ENCODE measurements around the gene JSRP1. TPM values are rescaled to one million over a fixed set of nuclear protein-coding genes. Genes with fewer than 3 reads are reported as not detected.
"Not testable (repeated sequence)": the region's sequence is repeated elsewhere in the genome, so short reads cannot be mapped to it uniquely, and the experiment has no call there.

JSRP1 gene
- total RNA-seq, 1 donor, result 0.43 TPM

GRCh38 chr19:2287585-2288337 lies 31.5 kb upstream of the JSRP1 start:
- H3K4me3 ChIP-seq (ENCODE audit: low read depth, low read length), result no peak overlapping the region
- DNase-seq (ENCODE audit: low read depth), result no peak
- no peak for TF ChIP-seq CTCF (IDR thresholded peaks at IDR 0.05; ENCODE audit: insufficient read depth, low read depth, low read length)

- no peak overlapping the region for H3K4me3 ChIP-seq (ENCODE audit: low read depth, low read length)
- DNase-seq (ENCODE audit: low read depth), result no peak
- TF ChIP-seq CTCF (IDR thresholded peaks at IDR 0.05; ENCODE audit: insufficient read depth, low read depth, low read length), result no peak
These were observed 30.4 kb upstream of the JSRP1 start for GRCh38 chr19:2286402-2287140.

- no peak for TF ChIP-seq CTCF (IDR thresholded peaks at IDR 0.05; ENCODE audit: insufficient read depth, low read depth, low read length)
- DNase-seq (ENCODE audit: low read depth), result no peak
- no peak overlapping the region for H3K4me3 ChIP-seq (ENCODE audit: low read depth, low read length)
These were observed 27.8 kb upstream of the JSRP1 start for GRCh38 chr19:2283835-2284507.

- DNase-seq (ENCODE audit: low read depth), result no peak
- no peak for TF ChIP-seq CTCF (IDR thresholded peaks at IDR 0.05; ENCODE audit: insufficient read depth, low read depth, low read length)
- no peak overlapping the region for H3K4me3 ChIP-seq (ENCODE audit: low read depth, low read length)
These were observed 26.6 kb upstream of the JSRP1 start for GRCh38 chr19:2282862-2283237.

GRCh38 chr19:2282062-2282861 lies 26.0 kb upstream of the JSRP1 start, which contains the start of gene PEAK3:
TSS of gene PEAK3 (minus strand) at chr19:2282175. CDS start at chr19:2280931, 1,244 bp downstream.
- DNase-seq (ENCODE audit: low read depth), result peak; percentile 67
- H3K4me3 ChIP-seq (ENCODE audit: low read depth, low read length), result peak within 1 kb of the TSS; percentile 44
- TF ChIP-seq CTCF (IDR thresholded peaks at IDR 0.05; ENCODE audit: insufficient read depth, low read depth, low read length), result no peak

- peak overlapping the region; percentile 44 for H3K4me3 ChIP-seq (ENCODE audit: low read depth, low read length)
- DNase-seq (ENCODE audit: low read depth), result not testable (repeated sequence)
These were observed 25.2 kb upstream of the JSRP1 start for GRCh38 chr19:2281265-2282061.
